ENCODE data around the gene AGBL1.
A peak's percentile ranks its signal among the peaks of the same experiment; 100 is the strongest.

AGBL1 gene

GRCh38 chr15:86611417-86612040 lies 531.9 kb downstream of the AGBL1 start:
- no peak for DNase-seq

GRCh38 chr15:86615411-86615810 lies 535.7 kb downstream of the AGBL1 start:
- no peak for DNase-seq

GRCh38 chr15:86615816-86616215 lies 536.1 kb downstream of the AGBL1 start:
- DNase-seq, result no peak

GRCh38 chr15:86616771-86617170 lies 537.1 kb downstream of the AGBL1 start:
- no peak for DNase-seq

DNA sequence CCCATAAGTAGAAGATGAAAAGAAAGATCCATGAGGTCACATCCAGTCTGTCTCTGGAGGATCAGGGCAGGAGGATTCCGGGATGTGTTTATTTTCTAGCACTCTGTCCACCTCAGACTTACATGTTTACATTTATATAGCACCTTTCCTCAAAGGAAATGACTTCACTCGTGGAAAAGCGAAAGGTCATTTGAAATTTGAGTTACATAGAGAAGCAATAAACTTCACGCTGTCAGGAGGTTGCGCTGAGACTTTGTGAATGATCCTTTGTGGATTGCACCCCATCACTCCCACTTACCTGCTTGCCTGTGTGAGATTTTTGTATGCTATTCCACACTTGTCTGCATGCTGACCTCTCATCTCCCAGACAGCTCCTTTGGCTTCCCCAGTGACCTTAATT lies 540.5 kb downstream of the AGBL1 start:
- DNase-seq, result no peak

GRCh38 chr15:86620641-86621349 lies 541.1 kb downstream of the AGBL1 start:
- DNase-seq, result no peak

- DNase-seq, result no peak
Observed at GRCh38 chr15:86623236-86623635, 543.6 kb downstream of the AGBL1 start.

DNA sequence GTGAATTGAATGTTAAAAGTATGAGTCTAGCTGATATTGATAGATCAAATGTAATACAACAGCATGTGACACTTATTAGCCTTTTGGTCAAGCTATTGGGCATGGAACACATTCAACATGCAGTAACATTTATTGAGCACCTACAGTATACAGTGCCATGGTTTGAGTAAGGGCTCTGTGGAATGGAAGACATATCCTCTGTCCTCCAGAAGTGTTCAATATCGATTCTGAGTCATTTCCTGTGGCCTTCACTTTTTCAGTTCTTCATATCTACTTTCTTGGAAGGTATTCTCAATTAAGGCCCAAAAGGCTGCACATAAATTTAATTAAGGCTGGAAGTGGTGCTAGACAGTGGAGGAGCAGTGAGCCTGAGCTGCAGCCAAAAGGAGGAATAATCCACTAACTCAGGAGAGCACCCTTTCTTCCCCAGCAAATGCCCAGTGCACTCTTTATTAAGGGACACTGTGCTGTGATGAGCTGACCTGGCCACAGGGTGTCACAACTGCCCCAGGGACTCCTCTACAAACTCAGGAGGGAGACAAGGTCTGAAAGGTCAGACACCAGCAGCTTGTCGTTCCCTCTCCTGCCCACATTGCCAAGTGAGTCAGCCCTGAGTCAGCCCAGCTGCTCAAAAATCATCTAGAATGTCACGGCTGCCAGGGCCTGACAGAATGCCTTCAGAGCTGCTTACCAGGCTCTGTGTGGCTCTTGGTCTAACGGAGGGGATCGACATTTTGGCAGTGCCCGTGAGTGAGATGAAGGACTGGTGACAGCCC lies 544.8 kb downstream of the AGBL1 start:
- DNase-seq, result no peak

DNA sequence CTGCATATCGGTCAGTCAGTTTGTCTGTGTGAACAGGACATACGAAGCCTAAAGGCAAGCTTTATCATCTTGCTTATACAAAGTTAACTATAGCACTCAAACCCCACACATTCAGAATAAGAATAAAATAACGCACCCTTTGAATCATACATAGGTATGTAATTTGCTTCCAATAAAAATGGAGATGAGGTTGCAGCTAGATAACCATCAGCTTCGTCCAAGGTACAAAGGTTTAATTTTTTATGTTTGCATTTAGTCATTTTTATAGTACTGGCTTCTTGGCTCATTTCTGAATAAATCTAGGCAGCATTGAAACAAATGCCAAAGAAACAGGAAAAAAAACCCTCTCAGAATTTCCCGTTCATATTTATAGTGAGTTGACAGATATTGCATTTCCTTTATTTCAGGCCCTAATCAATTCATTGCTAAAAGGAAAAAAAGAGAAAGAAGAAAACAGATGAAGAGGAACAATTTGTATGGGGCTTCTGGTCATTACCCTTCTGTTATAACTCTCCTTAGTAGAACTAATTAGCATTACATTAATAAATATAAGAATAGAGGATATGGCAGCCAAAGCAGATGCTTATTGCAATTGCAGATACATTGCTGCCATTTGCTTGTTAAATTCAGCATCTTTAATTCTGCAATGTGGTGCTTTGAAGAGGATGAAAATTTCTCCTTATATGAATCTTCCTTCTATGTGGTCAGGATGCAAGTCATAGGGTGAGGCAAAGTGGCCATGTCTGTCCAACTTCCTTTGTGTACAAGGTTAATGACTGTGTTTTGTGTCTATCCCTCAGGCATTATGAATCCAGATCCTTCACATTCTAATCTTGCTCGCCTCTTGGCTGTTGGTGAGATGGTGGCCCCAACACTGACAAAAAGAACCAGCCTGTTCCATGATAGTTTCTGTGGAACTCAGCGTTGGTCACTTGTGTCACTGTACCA lies 550.0 kb downstream of the AGBL1 start:
- no peak for DNase-seq

GRCh38 chr15:86630946-86631345 lies 551.3 kb downstream of the AGBL1 start:
- DNase-seq, result no peak

GRCh38 chr15:86634146-86634545 lies 554.5 kb downstream of the AGBL1 start:
- DNase-seq, result no peak

DNA sequence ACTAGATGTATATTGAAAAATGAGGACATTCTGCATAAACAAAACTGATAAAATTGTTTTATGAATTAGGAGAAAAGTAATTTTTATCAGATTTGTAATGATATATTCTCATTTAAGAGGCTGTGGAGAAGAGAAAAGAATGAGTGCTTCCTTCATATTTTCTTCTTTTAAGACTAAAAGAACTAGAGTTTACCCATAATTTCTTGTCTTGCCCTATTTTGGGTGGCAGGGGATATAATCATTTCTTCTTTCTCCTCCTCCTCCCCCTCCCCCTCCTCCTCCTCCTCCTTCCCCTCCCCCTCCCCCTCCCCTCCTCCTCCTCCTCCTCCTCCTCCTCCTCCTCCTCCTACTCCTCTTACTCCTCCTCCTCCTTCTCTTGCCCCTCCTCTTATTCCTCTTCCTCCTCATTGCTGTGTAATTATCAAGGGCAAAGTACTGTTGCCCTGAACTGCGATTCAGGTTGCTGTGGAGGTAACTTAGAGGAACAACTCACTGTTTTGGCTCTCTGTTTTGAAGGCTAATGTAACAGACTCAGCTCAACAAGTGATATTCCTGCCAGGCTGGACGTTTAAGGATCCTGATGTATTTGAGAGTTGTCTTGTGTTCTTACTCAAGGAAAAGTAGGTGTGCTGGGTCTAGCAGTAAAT lies 555.4 kb downstream of the AGBL1 start:
- DNase-seq, result no peak

DNA sequence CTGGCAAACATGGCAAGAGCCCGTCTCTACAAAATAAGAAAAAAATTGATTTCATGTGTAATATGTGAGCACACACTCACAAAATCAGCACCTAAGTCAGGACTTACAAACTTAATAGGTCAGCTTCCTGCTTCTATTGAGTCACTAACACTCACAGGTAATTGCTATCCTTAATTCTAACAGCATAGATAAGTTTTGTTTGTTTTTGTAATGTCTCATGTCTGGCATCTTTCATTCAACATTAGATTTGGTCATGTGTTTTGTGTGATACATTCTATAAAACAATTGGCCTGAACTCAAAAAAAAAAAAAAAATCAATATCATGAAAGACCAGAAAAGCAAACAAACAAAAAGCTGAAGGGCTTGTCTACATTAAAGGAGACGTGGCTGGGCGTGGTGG lies 564.7 kb downstream of the AGBL1 start:
- DNase-seq, result no peak

- DNase-seq, result peak; percentile 18
Observed at GRCh38 chr15:86645925-86646500, 566.3 kb downstream of the AGBL1 start.

DNA sequence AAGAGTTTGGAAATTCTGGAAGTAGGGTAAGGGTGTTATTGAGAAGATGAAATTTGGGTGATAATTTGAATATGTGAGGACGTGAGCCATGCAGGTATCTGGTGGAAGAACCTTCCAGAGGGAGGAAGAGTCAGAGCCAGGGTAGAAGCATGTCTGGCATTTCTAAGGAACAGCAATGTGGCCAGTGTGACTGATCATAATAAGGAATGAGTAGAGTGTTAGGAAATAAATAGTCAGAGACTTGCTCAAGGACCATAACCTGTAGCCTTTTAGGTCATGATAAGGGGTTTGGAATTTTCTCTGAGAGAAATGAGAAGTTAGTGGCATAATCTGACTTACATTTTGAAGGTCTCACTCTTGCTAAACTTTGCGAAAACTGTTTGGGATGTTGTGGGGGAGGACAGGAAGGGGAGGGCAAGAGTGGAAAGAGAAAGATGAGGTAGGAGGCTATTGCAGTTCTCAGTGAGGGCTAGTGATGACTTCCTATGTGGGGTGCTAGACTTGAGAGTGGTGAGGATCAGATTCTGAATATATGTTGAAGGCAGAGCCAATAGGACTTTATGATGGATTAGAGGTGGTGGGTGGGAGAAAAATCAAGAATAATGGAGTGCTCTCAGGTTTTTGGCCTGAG lies 568.3 kb downstream of the AGBL1 start:
- DNase-seq, result no peak

DNA sequence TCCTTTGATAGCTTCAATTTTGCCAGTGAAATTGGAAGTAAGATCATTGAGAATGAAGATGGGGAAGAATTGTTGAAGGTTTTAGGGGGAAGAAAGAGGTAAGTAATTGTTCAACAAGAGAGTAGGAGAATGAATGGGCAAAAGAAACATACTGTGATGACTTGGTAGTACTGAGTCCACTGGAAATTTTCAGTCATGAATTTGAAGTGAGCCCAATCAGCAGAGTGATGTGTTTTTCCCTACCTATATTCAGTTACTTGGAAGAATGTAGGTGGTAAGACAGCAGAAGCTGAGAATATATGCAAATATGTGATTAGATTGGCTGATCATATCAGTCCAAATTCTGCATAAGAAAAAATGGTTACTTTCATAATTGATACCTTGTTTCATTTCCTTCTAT lies 569.6 kb downstream of the AGBL1 start:
- no peak for DNase-seq

GRCh38 chr15:86650094-86650493 lies 570.4 kb downstream of the AGBL1 start:
- no peak for DNase-seq

DNA sequence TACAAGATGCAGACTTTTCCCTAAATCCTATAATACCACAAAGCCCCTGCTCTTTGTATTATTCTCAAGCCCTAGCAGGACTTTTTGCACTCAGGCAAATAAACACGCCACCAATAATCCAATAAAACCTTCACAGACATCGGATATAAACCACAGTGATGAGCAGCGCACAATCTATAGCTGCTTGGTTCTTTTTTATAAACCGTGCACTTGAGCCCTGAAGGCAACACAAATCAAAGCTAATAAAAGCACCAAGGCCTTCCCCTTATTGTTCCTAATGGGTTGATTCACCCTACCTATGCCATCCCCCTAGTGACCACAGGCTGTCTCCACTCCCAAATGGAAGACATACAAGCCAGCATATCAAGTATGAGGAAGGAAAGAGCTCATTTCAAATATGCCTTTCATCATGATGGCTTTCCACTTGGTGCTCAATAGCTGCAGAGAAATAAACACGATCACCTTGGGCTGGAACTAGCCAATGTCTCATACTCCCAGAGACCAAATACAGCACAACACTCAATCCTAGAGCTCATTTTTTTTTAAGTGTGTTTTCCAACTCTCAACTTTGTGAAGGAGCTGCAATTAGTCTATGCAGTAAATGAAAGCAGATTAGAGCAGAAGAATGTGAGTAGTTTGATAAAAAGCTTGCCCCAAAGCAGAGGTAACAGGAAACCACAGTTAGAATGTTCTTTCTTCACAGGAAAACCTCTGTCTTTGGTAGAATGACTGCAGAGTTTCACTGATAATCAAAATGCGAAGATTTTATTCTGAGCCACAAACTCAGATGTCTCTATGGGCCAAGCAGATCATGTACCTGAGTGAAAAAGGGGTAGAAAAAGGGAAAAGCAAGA lies 573.9 kb downstream of the AGBL1 start:
- no peak for DNase-seq

GRCh38 chr15:86654501-86654900 lies 574.8 kb downstream of the AGBL1 start:
- DNase-seq, result no peak

- DNase-seq, result no peak
Observed at GRCh38 chr15:86657305-86657704, 577.6 kb downstream of the AGBL1 start.

All from NCI-H187 treated with DMSO at 0.1 percent for 48 hours (cell line).